Fibroblast of the aortic adventitia (primary cell): ENCODE data around the gene OSBPL5. TPM values are rescaled to one million over a fixed set of nuclear protein-coding genes. Genes with fewer than 3 reads are reported as not detected.

Experiments used
- DNase-seq: peaks from one replicate; pipeline ENCODE4 v3.0.0-alpha.2; 2010; ENCODE audit warnings: low read depth
- H3K4me3 ChIP-seq: 2 replicates; pipeline ENCODE4 v1.5.1; 2011; ENCODE audit warnings: low read depth, mild to moderate bottlenecking, control low read depth, low read length, moderate library complexity
- CTCF ChIP-seq: IDR thresholded peaks from 2 replicates; pipeline ENCODE4 v1.5.1; 2011; ENCODE audit warnings: mild to moderate bottlenecking, low read length, control low read depth, inconsistent platforms; ENCODE audit not compliant: insufficient read depth
- total RNA-seq: library from RNA; depleted of rRNA; stranded (reverse); fragments of >200 nt; gene quantifications from 2 replicates; pipeline ENCODE4 v1.2.3, GENCODE V29; 2012; ENCODE audit warnings: low replicate concordance

Gene OSBPL5
- total RNA-seq, 1 donor: 24.8 TPM

GRCh38 chr11:3157381-3158130, 7.6 kb downstream of the OSBPL5 start:
- no peak overlapping the region for H3K4me3 ChIP-seq
- DNase-seq: no peak
- no peak for TF ChIP-seq CTCF

GRCh38 chr11:3156661-3157311, 8.3 kb downstream of the OSBPL5 start:
- no peak overlapping the region for H3K4me3 ChIP-seq
- DNase-seq: no peak
- no peak for TF ChIP-seq CTCF

- no peak overlapping the region for H3K4me3 ChIP-seq
- DNase-seq: no peak
- no peak for TF ChIP-seq CTCF
Measured at GRCh38 chr11:3156282-3156660, 8.8 kb downstream of the OSBPL5 start.

- no peak for TF ChIP-seq CTCF
- H3K4me3 ChIP-seq: peak overlapping the region; percentile 22
- DNase-seq: peak; percentile 79
Measured at GRCh38 chr11:3155691-3156258, 9.3 kb downstream of the OSBPL5 start.

GRCh38 chr11:3155216-3155615, 9.9 kb downstream of the OSBPL5 start:
- H3K4me3 ChIP-seq: no peak overlapping the region
- DNase-seq: no peak
- TF ChIP-seq CTCF: no peak

- TF ChIP-seq CTCF: no peak
- no peak overlapping the region for H3K4me3 ChIP-seq
- no peak for DNase-seq
Measured at GRCh38 chr11:3154001-3154599, 11.0 kb downstream of the OSBPL5 start.
